ENCODE data around the gene DDX60. TPM values are rescaled to one million over a fixed set of nuclear protein-coding genes. Genes with fewer than 3 reads are reported as not detected.

Gene DDX60
- total RNA-seq, result 13.2 and 26.2 TPM in 2 replicates

GRCh38 chr4:168318266-168318895 is at the start of gene DDX60:
DDX60 (minus strand) TSS chr4:168318752; CDS start chr4:168311259, 7,493 bp downstream.

Other genes with a start within 250 kb of the DDX60 start
- 62.9 and 67.7 TPM in 2 replicates for gene ANXA10, start 226.2 kb downstream of the DDX60 start, total RNA-seq
- gene DDX60L, start 161.7 kb upstream of the DDX60 start, total RNA-seq, result 15.7 and 20.0 TPM in 2 replicates
- gene PALLD, start 178.3 kb upstream of the DDX60 start, total RNA-seq, result 100 and 108 TPM in 2 replicates